Stimulated activated CD8-positive, alpha-beta memory T cell treated with anti-CD3 and anti-CD28 coated beads, Interleukin-2, amount 100 ng/mL, for 48 hours (primary cell): Measurements from ENCODE around the gene CHMP6.

Experiments used
- DNase-seq, 2 donors: peaks; one replicate each; pipeline ENCODE4 v3.0.0-alpha.2; 2020; ENCODE audit warnings: low read depth in 2 of 2

The CHMP6 gene

DNA sequence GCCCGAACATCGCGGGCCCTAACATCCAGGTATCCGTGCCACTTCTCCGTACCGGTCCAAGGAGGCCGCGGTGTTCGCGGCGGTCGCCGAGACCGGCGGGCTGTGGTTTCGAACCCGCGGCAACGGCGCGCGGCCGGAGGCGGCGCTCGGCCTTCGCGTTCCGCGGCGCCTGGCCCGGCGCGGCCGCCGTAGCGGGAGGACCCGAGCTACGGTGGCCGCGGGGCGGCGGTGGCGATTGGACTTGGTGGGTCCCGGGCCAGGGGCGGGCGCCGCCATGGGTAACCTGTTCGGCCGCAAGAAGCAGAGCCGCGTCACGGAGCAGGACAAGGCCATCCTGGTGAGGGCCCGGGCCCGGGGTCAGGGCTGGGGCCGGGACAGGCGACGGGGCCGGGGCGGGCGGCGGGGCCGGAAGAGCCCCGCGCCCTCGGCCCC is at the start of gene CHMP6:
Gene CHMP6, plus strand, starts transcription at position 197 of the 432 bp plus-strand sequence. Its CDS starts 78 bp downstream, at position 275.
- DNase-seq: peak; percentile 62 to 63

DNA sequence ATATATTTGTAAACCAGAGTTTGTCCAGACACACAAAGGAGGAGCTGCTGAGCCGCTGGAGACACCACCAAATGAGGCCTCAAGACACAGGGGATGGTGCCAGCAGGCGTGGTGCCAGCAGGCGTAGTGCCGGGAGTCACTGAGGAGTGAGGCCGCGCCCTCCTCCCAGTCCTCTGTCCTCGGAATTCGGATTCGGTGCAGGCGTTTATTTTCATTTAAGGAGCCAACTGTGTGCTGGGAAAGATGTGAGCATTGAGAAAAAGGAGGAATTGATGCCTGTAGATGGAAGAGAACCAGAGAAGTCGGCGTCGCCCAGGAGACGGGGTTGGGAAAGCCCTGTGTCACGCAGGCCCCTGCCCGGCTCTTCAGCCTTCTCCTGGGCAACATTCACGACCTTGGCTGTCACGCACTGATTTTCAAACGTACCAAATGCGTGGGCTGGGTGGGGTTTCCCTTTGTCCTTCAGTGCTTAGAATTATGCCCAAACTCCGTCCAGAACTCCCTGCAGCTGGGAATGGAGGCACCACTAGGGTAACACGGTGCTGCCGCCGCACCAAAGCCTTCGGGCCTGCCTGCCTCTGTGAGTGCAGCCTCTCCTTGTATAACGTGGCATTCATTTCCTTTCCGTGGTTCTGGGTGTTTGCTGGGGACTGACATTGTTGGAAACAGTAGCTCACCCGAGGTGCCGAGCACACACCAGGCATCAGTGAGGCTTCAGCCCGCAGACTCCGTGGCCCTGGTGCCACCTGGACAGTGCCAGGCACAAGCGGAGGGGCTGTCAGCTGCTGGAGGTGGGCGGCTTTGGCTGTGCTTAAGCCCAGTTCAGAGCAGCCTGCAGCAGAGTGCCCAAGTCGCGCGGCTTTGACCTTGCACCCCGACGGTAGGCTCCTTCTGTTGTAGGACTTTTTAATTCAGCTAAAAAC is 49.0 kb upstream of the CHMP6 start:
- DNase-seq: no peak

DNA sequence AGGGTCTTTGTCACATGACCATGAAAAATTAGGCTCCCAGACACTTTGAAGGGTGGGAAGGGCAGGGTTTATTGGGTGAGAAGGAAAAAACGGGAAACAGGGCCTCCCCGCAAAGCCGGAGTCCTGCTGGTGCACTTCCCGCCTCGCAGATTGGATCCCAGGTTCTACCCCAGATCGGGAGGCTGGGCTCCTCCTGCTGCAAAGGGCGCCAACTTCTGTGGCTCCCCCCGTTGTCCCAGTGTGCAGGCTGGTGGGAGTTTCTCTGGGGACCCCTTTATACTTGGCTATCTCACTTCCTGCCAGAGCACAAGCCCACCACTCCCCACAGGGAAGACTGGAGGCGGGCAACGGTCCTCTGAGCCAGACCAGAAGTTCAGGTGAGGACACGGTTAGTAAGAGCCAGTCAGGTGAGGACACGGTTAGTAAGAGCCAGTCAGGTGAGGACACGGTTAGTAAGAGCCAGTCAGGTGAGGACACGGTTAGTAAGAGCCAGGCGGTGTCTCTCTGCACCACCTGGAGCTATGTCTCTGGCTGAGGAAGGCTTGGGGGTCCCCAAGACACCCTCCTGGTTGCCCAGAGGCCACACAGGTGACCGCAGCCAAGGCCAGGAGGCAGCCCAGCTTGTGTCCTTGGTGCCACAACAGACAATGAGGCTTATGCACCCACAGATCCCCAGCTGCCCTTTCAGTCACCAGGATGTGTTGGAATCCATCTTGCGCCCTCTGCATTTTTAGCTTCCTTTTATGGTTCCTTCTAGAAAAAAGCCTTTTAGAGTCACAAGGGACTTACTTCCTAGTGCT is 48.1 kb upstream of the CHMP6 start:
- no peak for DNase-seq

GRCh38 chr17:80944326-80944725 is 47.3 kb upstream of the CHMP6 start:
- DNase-seq: no peak

DNA sequence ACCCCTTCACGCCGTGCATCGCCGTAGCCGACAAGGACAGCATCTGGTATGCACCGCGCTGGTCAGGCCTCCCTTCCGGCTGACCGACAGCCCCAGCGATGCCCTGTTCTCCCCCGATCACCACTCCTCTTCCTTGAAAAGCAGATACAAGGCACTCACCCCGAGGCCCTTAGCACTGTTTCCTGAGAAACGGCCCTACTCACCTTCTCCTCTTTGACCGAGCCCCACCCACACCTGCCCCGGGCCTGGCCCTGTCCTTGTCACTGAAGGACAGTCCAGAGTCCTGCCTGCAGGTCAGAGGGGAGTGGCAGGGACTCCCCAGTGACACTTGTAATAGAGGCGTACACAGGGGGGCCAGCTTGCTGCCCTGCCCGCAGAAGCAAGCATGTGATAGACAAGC is 45.9 kb upstream of the CHMP6 start:
- DNase-seq: no peak

DNA sequence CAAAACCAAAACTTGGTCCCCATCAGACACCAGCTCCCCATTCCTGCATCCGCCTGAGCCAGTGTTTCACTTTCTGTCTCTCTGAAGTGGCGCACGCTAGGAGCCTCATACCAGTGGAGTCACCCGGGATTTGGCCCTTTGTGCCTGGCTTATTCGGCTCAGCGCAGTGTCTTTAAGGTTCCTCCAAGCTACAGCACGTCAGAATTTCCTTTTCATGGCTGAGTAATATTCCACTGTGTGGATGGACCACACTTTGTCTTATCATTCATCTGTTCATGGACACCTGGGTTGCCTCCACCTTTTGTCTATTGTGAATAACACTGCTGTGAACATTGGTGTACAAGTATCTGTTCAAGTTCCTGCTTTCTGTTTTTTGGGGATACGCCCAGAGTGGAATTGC is 45.2 kb upstream of the CHMP6 start:
- no peak for DNase-seq

GRCh38 chr17:80947200-80947940 is 44.3 kb upstream of the CHMP6 start:
- no peak for DNase-seq

GRCh38 chr17:80948019-80948975 is 43.3 kb upstream of the CHMP6 start:
- no peak for DNase-seq

- no peak for DNase-seq
These were observed 42.6 kb upstream of the CHMP6 start for GRCh38 chr17:80948976-80949450.

GRCh38 chr17:80949451-80950421 is 41.9 kb upstream of the CHMP6 start:
- DNase-seq: no peak

GRCh38 chr17:80950466-80951120 is 41.0 kb upstream of the CHMP6 start:
- no peak for DNase-seq

GRCh38 chr17:80951121-80952090 is 40.2 kb upstream of the CHMP6 start:
- no peak for DNase-seq

DNA sequence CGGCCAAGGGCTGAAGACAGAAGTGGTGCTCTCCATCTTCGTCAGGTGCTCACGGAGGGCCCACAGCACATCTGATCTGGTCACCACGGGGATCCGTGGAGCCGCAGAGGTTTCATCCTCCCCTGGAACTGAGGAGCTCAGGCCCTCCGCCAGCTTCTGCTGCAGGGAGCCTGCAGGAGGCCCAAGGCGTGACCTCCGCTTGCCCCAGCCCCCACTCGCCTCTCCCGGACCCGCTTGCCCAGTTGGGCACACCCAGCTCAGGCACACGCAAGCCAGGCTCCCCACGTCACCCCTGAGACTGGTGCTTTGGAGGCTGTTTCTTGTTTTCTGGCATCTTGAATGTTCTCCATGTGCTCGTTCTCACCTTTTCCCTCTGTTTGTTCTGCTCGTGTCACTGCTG is 39.4 kb upstream of the CHMP6 start:
- no peak for DNase-seq

- no peak for DNase-seq
These were observed 37.9 kb upstream of the CHMP6 start for GRCh38 chr17:80953471-80954315.

- DNase-seq: no peak
These were observed 36.6 kb upstream of the CHMP6 start for GRCh38 chr17:80955078-80955477.

DNA sequence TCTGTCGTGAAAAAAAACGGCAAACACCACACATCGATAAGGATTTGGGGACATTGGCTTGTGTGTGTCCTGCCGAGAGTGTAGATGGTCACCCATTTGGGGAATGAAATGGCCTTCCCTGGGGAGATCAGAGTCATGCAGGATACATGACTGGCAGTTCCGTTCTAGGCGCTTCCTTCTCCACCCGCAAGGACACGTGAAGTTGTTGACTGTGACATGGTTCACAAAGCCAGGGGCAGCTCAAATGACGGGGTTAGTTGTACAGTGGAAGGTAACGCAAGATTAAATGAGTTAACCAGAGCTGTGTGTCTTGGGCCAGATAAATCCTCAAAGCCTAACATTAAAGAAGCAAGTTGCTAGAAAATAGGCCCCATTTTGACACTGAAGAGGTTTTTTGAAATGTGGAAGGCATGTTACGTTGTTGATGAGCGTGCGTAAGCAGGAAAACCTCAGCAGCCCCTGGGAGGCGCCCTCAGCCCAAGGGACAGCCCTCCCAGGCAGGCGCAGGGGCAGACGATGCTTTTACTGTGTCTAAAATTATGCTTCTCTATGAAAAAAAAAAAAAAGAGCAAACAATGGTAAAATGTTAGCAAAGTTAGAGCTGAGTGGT is 35.9 kb upstream of the CHMP6 start:
- no peak for DNase-seq
